Mucosa of descending colon (tissue), 3 donors: ENCODE measurements around the gene CACNA2D2. TPM values are rescaled to one million over a fixed set of nuclear protein-coding genes. Genes with fewer than 3 reads are reported as not detected.

Source experiments
- ATAC-seq: fragments of 200-7000 bp; cut with Tn5 transposase; one replicate; pipeline ENCODE4 v1.9.1; 2020; ENCODE audit warnings: mild to moderate bottlenecking, moderate library complexity
- DNase-seq, 3 donors: peaks; one replicate each; pipeline ENCODE4 v3.0.0-alpha.2; 2020
- H3K36me3 ChIP-seq: fragments of 200-600 bp; one replicate; pipeline ENCODE4 v1.8.0; 2021; ENCODE audit warnings: low read depth, mild to moderate bottlenecking
- H3K4me1 ChIP-seq: fragments of 200-600 bp; one replicate; pipeline ENCODE4 v1.8.0; 2021; ENCODE audit warnings: low read depth, mild to moderate bottlenecking
- H3K4me3 ChIP-seq: fragments of 200-600 bp; one replicate; pipeline ENCODE4 v1.8.0; 2021; ENCODE audit warnings: mild to moderate bottlenecking
- H3K9me3 ChIP-seq: fragments of 200-600 bp; one replicate; pipeline ENCODE4 v1.8.0; 2021; ENCODE audit warnings: mild to moderate bottlenecking
- intact Hi-C, 2 donors: fragments of 100-400 bp; cut with DNase I in 1 of 2; cut with micrococcal nuclease in 1 of 2; formaldehyde crosslinking; loops; one replicate each; pipeline versions ENCODE4 v1.11.0 to v1.11.1; 2022; cut with DNase I, micrococcal nuclease
- total RNA-seq, 3 donors: library from RNA; stranded (reverse); fragmentation: NEBNext Ultra II Directional in 2 of 3; extraction: Animal tissue kit (Norgen Biotek cat#: 25700) in 2 of 3; gene quantifications; one replicate each; pipeline versions ENCODE4 v1.2.1 to v1.2.4, GENCODE V29; 2021 to 2023
- TF ChIP-seq, protein P1 (sequence below): fragments of 200-600 bp; IDR thresholded peaks from one replicate; pipeline ENCODE4 v1.8.0; 2022; ENCODE audit warnings: antibody characterized with exemption, mild to moderate bottlenecking
- donor health status: DM: no; HTN: no; CAD: no; lungs with moderate emphysema.
- donor health status: DM: no; HTN: no; CAD: no.
- donor health status: DM: no; HTN: yes; CAD: no.

Gene CACNA2D2
- total RNA-seq, 3 donors from 2014 or later: 1.5 to 4.9 (median 3.8) TPM

DNA sequence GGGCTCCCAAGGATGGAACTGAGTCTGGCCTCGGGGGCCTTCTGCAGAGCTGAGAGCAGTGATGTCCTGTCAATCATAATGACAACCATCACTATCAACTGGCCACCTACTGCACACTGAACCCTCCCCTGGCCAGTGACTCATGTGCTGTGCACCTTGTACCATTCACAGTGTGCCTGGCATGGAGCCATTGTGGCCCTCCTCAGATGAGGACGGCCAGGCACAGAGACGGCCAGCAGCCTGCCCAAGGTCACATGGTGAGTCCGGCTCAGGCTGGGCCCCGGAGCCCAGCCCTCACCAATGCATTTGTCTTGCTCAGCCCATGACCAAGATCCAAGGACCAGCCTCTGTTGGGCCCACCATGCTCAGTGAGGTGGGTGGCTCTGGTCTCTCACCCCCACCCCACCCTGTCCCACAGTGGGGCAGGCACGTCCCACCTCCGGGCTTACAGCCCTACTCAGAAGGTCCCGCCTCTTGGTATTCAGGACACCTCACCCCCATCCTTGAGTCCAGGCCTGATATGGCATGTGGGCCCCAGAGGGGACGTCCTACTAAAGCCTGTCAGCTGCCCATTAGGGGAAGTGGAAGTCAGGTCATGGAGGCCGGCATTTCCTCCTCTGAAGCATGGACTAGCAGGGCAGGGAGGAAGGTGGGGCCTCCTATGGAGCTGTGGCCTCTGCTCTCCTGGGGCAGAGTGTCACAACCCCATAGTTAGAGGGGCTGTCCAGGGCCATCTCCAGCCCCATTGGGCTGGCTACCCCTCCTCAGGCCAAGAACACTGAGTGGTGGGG is 108.2 kb downstream of the CACNA2D2 start:
- H3K4me1 ChIP-seq: peaks cover 3% of the 10 kb centered on the region
- H3K36me3 ChIP-seq: no peaks in the 10 kb centered on the region
- TF ChIP-seq, protein P1, sequence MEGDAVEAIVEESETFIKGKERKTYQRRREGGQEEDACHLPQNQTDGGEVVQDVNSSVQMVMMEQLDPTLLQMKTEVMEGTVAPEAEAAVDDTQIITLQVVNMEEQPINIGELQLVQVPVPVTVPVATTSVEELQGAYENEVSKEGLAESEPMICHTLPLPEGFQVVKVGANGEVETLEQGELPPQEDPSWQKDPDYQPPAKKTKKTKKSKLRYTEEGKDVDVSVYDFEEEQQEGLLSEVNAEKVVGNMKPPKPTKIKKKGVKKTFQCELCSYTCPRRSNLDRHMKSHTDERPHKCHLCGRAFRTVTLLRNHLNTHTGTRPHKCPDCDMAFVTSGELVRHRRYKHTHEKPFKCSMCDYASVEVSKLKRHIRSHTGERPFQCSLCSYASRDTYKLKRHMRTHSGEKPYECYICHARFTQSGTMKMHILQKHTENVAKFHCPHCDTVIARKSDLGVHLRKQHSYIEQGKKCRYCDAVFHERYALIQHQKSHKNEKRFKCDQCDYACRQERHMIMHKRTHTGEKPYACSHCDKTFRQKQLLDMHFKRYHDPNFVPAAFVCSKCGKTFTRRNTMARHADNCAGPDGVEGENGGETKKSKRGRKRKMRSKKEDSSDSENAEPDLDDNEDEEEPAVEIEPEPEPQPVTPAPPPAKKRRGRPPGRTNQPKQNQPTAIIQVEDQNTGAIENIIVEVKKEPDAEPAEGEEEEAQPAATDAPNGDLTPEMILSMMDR: no peak
- no peaks in the 10 kb centered on the region for H3K9me3 ChIP-seq
- no peak overlapping the region for H3K4me3 ChIP-seq
- ATAC-seq: peak; percentile 13
- intact Hi-C loops: no loop called here
- no peak for DNase-seq

DNA sequence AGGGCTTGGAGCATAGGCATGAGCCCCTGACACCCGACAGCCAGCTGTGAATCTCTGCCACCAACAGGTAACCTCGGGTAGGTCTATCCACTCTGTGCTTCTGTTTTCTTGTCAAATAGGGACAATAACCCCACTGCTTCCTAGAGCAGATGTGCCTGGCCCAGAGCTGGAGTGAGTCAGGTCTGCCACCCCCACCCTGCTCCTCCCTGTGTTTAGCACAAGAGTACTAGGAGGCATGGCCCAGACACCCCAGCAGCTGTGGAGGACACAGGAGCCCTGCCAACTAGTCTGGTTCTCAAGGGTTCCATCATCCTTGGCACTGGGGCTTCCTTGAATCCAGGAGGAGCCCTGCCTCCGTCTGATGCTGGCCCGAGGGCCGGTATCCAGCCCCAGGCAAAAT is 110.4 kb downstream of the CACNA2D2 start:
- Histone ChIP-seq H3K36me3 (no peaks in the 10 kb centered on the region), H3K4me1 (peaks cover 3% of the 10 kb centered on the region), H3K4me3 (no peak overlapping the region), H3K9me3 (no peaks in the 10 kb centered on the region)
- DNase-seq (no peak), ATAC-seq (no peak)
- TF ChIP-seq, protein P1: no peak
- intact Hi-C loops: no loop called here

DNA sequence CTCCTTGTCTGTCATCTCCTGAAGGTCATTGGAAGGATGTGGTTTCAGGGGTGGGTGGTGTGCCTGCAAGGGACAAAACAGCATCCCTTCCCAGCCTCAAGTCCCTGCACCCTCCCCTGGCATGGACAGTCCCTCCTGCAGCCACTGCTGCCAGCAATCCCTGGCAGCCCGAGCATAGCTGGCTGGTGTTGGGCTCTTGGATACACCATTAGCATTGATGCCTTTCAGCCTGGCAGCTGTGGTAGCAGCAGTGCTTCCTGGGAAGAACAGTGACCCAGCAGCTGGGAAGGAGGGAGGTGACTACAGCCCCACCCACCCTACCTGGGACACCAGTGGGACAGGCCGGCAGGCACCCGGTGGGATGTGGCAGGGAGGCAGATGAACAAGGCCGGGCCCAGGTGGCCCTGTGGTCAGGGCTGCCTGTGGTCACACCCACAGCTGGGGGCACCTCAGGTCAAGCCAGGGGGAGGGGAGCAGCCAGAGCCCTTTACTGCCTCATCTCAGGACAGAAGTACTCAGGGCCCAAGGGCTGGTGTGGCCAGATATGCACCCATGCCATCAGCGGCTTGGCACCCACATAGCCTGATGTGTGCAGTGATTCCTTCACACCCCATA is 111.2 kb downstream of the CACNA2D2 start:
- TF ChIP-seq, protein P1: no peak
- no peaks in the 10 kb centered on the region for H3K36me3 ChIP-seq
- intact Hi-C loops: no loop called here
- ATAC-seq (no peak), DNase-seq (no peak)
- H3K4me3 ChIP-seq: no peak overlapping the region
- no peaks in the 10 kb centered on the region for H3K9me3 ChIP-seq
- peaks cover 3% of the 10 kb centered on the region for H3K4me1 ChIP-seq

DNA sequence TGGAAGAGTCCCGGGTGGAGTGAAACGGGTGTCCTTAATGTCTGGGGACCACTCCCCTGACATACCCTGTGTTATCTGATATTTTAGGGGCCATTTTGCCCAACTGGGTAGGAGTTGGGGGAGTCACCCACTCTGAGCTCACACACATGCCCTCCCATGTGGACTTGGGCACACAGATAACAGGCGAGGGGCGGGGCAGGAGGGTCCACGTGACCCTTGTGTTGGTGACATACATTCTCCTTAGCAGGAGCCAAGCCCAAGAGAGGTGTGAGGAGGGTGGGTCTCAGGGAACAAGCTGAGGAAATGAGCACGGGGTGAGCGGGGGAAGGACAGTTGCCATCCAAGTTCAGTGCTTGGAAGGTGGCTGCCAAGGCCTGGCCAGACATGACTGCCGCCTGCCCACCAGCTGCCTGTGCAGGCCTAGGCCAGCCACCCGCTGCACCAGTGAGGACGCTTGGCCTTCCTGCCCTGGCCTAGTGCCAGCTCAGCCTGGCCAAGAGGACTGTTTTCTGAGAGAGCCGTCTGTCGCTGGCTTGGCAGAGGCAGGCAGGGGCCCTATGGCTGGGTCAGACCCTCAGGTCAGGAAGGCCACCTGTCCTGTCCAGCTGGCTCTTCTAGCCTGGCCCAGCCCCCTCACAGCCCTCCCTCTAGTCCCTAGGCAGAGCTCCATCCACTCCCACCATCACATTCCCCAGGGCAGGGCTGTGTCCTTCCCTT is 112.8 kb downstream of the CACNA2D2 start:
- TF ChIP-seq, protein P1: no peak
- peak; percentile 62 for ATAC-seq
- intact Hi-C loops: no loop called here

DNA sequence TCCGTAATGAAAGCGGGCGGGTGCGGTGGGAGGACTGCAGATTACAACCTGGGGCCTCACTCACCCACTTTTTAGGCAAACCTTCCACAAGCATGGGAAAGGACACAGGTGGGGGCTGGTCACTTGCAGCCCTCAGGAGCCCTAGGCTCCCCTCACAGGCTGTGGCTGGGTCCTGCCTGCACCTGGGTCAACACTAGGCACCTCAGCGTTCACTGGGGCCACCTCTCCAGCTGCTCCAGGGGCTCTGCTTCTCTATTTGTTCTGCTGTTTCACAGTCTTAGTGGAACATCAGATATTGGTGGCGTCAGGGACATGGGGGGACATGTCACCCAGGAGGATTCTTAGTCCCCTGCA is 114.0 kb downstream of the CACNA2D2 start:
- intact Hi-C loops: no loop called here
- no peak for ATAC-seq
- Histone ChIP-seq H3K4me3 (no peak overlapping the region), H3K36me3 (no peaks in the 10 kb centered on the region), H3K9me3 (no peaks in the 10 kb centered on the region), H3K4me1 (peaks cover 3% of the 10 kb centered on the region)
- no peak for DNase-seq
- TF ChIP-seq, protein P1: no peak

More for the DNA sequence above, 112.8 kb downstream of the CACNA2D2 start:
- no peak overlapping the region for H3K4me3 ChIP-seq
- DNase-seq: peak in 2 of 3 donors; percentile 57 to 72
- peaks cover 3% of the 10 kb centered on the region for H3K4me1 ChIP-seq
- H3K9me3 ChIP-seq: no peaks in the 10 kb centered on the region
- no peaks in the 10 kb centered on the region for H3K36me3 ChIP-seq
